Gastrocnemius medialis (tissue), 4 donors: ENCODE measurements around the gene THRB.

Experiments
- POLR2A ChIP-seq, 2 donors: fragments of 450-650 bp; IDR thresholded peaks; one replicate each; pipeline ENCODE4 v1.6.1; 2017; ENCODE audit warnings: antibody characterized with exemption in 2 of 2, mild to moderate bottlenecking in 2 of 2, moderate library complexity in 2 of 2
- TF ChIP-seq, protein P1 (sequence below), 5 experiments: fragments of 450-650 bp in 3 of 5; fragments of 200-600 bp in 2 of 5; sonication (generic) in 2 of 5; IDR thresholded peaks in 4 of 5; conservative IDR thresholded peaks in 1 of 5; 1 replicate in 4 of 5; 2 replicates in 1 of 5; pipeline ENCODE4 v1.5.1; 2016 to 2019; ENCODE audit warnings: antibody characterized with exemption in 5 of 5, mild to moderate bottlenecking in 3 of 5, moderate library complexity in 3 of 5

DNA sequence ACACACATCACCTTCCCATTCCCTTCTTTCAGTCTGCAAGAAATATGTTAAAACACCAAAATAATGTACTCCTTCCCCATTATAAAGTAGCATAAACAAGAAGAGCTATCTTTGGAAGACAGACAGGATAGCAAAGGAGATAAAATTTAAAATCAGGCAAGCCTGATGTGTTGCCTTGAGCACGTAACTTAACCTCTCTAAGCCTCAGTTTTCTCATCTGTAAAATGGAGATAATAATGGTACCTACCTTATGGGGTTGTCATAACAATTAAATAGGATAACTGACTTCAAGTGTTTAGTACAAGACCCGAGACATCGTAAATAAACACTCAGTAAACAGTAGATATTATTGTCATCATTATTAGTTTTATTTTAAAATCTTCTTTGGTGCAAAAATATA, 407.2 kb downstream of the THRB start:
- TF ChIP-seq, protein P1, sequence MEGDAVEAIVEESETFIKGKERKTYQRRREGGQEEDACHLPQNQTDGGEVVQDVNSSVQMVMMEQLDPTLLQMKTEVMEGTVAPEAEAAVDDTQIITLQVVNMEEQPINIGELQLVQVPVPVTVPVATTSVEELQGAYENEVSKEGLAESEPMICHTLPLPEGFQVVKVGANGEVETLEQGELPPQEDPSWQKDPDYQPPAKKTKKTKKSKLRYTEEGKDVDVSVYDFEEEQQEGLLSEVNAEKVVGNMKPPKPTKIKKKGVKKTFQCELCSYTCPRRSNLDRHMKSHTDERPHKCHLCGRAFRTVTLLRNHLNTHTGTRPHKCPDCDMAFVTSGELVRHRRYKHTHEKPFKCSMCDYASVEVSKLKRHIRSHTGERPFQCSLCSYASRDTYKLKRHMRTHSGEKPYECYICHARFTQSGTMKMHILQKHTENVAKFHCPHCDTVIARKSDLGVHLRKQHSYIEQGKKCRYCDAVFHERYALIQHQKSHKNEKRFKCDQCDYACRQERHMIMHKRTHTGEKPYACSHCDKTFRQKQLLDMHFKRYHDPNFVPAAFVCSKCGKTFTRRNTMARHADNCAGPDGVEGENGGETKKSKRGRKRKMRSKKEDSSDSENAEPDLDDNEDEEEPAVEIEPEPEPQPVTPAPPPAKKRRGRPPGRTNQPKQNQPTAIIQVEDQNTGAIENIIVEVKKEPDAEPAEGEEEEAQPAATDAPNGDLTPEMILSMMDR (IDR thresholded peaks at IDR 0.05 in 4 of 5, conservative IDR thresholded peaks at IDR 0.05 in 1 of 5), result no peak
- TF ChIP-seq POLR2A (IDR thresholded peaks at IDR 0.05), result no peak
